VCaP (cell line): ENCODE measurements around the gene ATP8A1.

ENCODE experiments used
- H3K27ac ChIP-seq: fragments of 450-650 bp; 2 replicates; pipeline ENCODE4 v1.5.1; 2017
- CTCF ChIP-seq: fragments of 450-650 bp; conservative IDR thresholded peaks from 2 replicates; pipeline ENCODE4 v1.5.1; 2017; ENCODE audit warnings: mild to moderate bottlenecking, moderate library complexity

The ATP8A1 gene

DNA sequence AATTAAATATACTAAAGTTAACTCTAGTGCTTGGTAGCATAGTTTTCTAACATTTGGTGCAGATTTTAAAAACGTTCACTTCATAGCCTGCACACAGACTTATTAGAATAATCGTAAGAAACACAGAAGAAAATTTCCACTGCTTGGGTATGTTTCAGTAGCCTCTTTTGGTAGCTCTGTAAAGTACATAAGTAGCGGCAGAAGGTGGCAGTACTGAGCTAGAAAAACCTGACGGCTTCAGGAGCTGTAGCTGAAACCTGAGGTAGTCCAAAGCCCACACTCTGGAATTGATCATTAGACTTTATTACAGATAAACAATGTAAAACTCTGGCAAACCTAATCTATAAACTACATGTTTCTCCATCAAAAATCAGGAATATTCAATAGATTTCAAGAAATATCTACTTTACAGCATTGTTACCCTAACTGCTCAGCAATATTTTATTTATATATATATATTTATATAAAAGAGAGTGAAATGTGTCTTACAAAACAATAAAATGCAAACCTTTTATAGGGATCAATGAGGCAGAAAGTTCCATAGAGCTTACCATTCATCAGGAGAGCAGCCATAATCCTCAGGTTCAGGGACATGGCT lies 88.2 kb downstream of the ATP8A1 start:
- H3K27ac ChIP-seq, result peak overlapping the region; percentile 49; the same call in 1 of the 2 replicates
- peak; percentile 84 for TF ChIP-seq CTCF

- no peak for TF ChIP-seq CTCF
- no peak overlapping the region for H3K27ac ChIP-seq
Observed at GRCh38 chr4:42566835-42567234, 90.1 kb downstream of the ATP8A1 start.

GRCh38 chr4:42562016-42562415 lies 94.9 kb downstream of the ATP8A1 start:
- no peak for TF ChIP-seq CTCF
- no peak overlapping the region for H3K27ac ChIP-seq

- no peak overlapping the region for H3K27ac ChIP-seq
- no peak for TF ChIP-seq CTCF
Observed at GRCh38 chr4:42561031-42561430, 95.9 kb downstream of the ATP8A1 start.

GRCh38 chr4:42560467-42560861 lies 96.4 kb downstream of the ATP8A1 start:
- H3K27ac ChIP-seq, result no peak overlapping the region
- no peak for TF ChIP-seq CTCF

DNA sequence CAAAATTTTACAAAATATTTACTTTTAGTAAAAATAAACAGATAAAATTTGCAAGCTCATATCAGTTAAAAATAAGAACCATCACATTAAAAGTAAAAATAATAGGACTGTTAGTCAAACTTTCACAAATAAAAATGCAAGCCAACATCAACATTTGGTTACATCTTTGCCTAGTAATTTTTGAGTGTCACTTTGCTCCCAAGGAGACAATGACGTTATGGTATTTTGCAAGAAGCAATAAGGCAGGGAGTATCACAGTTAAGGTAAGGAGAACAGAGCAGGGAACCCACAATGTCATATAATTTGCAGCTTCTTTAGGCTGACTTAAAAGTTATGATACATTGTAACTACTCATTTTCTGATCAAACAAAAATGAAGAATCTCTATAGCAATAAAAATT lies 98.7 kb downstream of the ATP8A1 start:
- TF ChIP-seq CTCF, result no peak
- no peak overlapping the region for H3K27ac ChIP-seq

DNA sequence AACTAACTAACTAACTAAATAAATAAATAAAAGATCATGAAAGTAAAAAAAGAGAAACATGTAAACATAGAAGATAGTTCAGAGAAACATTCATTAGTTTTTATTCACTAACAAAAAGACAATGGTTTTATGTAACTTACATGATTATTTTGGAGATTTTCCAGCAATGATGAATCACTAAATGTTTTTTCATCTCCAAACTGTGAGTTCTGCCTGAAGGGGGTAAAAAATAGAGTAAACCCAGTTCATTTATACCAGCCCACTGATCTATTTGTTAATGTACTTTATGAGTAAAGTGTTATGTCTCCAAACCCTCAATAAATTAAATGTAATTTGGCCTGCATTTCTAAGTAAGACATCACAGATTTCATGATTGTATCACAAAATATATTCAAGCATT lies 101.1 kb downstream of the ATP8A1 start:
- H3K27ac ChIP-seq, result no peak overlapping the region
- TF ChIP-seq CTCF, result no peak
